MM.1S (cell line): ENCODE results near the gene DAND5.

Experiments
- EZH2 ChIP-seq: fragments of 300-600 bp; sonication (generic); optimal IDR thresholded peaks from 2 replicates; pipeline ENCODE3; 2017; ENCODE audit warnings: low read depth, mild to moderate bottlenecking, antibody characterized with exemption, low read length, mixed read lengths
- TF ChIP-seq, protein P1 (sequence below): fragments of 300-600 bp; sonication (generic); IDR thresholded peaks from 2 replicates; pipeline ENCODE4 v1.5.1; 2016; ENCODE audit warnings: antibody characterized with exemption, low read length, mixed read lengths

DNA sequence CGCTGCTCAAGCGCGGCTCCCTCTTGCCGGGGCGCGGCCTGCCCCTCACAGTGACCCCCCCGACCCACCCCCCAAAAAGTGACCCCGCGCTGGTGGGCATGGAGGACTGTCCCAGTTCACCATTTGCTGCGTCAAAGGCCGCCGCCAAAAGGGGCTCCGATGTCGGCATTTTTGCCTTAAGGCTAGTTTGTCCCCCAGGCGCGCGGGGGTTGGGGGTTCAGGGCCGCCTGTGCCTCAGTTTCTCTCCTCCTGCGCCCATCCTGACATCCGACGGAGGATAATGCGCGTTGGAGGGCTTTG is 43.0 kb downstream of the DAND5 start:
- TF ChIP-seq, protein P1, sequence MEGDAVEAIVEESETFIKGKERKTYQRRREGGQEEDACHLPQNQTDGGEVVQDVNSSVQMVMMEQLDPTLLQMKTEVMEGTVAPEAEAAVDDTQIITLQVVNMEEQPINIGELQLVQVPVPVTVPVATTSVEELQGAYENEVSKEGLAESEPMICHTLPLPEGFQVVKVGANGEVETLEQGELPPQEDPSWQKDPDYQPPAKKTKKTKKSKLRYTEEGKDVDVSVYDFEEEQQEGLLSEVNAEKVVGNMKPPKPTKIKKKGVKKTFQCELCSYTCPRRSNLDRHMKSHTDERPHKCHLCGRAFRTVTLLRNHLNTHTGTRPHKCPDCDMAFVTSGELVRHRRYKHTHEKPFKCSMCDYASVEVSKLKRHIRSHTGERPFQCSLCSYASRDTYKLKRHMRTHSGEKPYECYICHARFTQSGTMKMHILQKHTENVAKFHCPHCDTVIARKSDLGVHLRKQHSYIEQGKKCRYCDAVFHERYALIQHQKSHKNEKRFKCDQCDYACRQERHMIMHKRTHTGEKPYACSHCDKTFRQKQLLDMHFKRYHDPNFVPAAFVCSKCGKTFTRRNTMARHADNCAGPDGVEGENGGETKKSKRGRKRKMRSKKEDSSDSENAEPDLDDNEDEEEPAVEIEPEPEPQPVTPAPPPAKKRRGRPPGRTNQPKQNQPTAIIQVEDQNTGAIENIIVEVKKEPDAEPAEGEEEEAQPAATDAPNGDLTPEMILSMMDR: no peak
- TF ChIP-seq EZH2: no peak
